Neuronal stem cell (in vitro differentiated cells): ENCODE results near the gene TRIM37.

Experiments
- DNase-seq: peaks from one replicate; pipeline ENCODE4 v3.0.0-alpha.2; 2013; ENCODE audit warnings: low spot score
- H2AFZ ChIP-seq: one replicate; pipeline ENCODE4 v1.6.1; 2013; ENCODE audit warnings: mild to moderate bottlenecking, low read length, inconsistent platforms
- H2AK5ac ChIP-seq: 2 replicates; pipeline ENCODE4 v1.6.1; 2013; ENCODE audit warnings: low read depth, mild to moderate bottlenecking, inconsistent platforms, low read length, moderate library complexity, mixed read lengths
- H2BK120ac ChIP-seq: 2 replicates; pipeline ENCODE4 v1.6.1; 2013; ENCODE audit warnings: low read depth, mild to moderate bottlenecking, inconsistent platforms, low read length, moderate library complexity, mixed read lengths
- H2BK12ac ChIP-seq: one replicate; pipeline ENCODE4 v1.6.1; 2013; ENCODE audit warnings: low read length, inconsistent platforms
- H2BK15ac ChIP-seq: 2 replicates; pipeline ENCODE4 v1.6.1; 2013; ENCODE audit warnings: mild to moderate bottlenecking, low read length, inconsistent platforms, mixed read lengths
- H2BK5ac ChIP-seq: one replicate; pipeline ENCODE4 v1.6.1; 2013; ENCODE audit warnings: inconsistent platforms, mild to moderate bottlenecking, low read length, moderate library complexity
- H3K14ac ChIP-seq: one replicate; pipeline ENCODE4 v1.6.1; 2013; ENCODE audit warnings: low read length, inconsistent platforms
- H3K18ac ChIP-seq: 2 replicates; pipeline ENCODE4 v1.6.1; 2013; ENCODE audit warnings: low read length, inconsistent platforms
- H3K23ac ChIP-seq: 2 replicates; pipeline ENCODE4 v1.6.1; 2013; ENCODE audit warnings: low read depth, mild to moderate bottlenecking, mixed read lengths, low read length, inconsistent platforms; ENCODE audit not compliant: poor library complexity
- H3K27ac ChIP-seq: replicated peaks from 3 replicates; pipeline ENCODE4 v1.5.1; 2013; ENCODE audit warnings: low read length, inconsistent platforms
- H3K27me3 ChIP-seq, 3 experiments: 2 replicates each; pipeline ENCODE4 v1.6.1; 2013; ENCODE audit warnings: low read length in 3 of 3, mild to moderate bottlenecking in 2 of 3, inconsistent platforms in 1 of 3, low read depth in 1 of 3, mixed read lengths in 1 of 3, moderate library complexity in 1 of 3; ENCODE audit not compliant: control insufficient read depth in 3 of 3, insufficient read depth in 3 of 3
- H3K36me3 ChIP-seq, 2 donors: replicated peaks in 1 of 2; 2 replicates each; pipeline ENCODE4 v1.6.1; 2013; ENCODE audit warnings: low read length in 2 of 2; ENCODE audit not compliant: control insufficient read depth in 2 of 2, insufficient read depth in 2 of 2
- H3K4ac ChIP-seq: 2 replicates; pipeline ENCODE4 v1.6.1; 2013; ENCODE audit warnings: inconsistent platforms, mild to moderate bottlenecking, low read length, moderate library complexity
- H3K4me1 ChIP-seq, 2 donors: 1 replicate in 1 of 2; 2 replicates in 1 of 2; pipeline ENCODE4 v1.6.1; 2013; ENCODE audit warnings: low read length in 2 of 2, low read depth in 1 of 2; ENCODE audit not compliant: control insufficient read depth in 2 of 2, insufficient read depth in 1 of 2
- H3K4me2 ChIP-seq: one replicate; pipeline ENCODE4 v1.6.1; 2013; ENCODE audit warnings: mild to moderate bottlenecking, low read length, inconsistent platforms; ENCODE audit not compliant: insufficient read depth, poor library complexity, severe bottlenecking
- H3K4me3 ChIP-seq, 2 donors: 2 replicates each; pipeline ENCODE4 v1.5.1; 2013; ENCODE audit warnings: low read length in 2 of 2, mild to moderate bottlenecking in 2 of 2, inconsistent platforms in 1 of 2, moderate library complexity in 1 of 2
- H3K79me1 ChIP-seq: one replicate; pipeline ENCODE4 v1.6.1; 2013; ENCODE audit warnings: low read depth, mild to moderate bottlenecking, inconsistent platforms, low read length, moderate library complexity
- H3K9ac ChIP-seq: one replicate; pipeline ENCODE4 v1.6.1; 2013; ENCODE audit warnings: mild to moderate bottlenecking, low read depth, low read length, inconsistent platforms; ENCODE audit not compliant: poor library complexity
- H3K9me3 ChIP-seq, 2 donors: replicated peaks in 1 of 2; 2 replicates each; pipeline versions ENCODE3 to v1.6.1; 2013; ENCODE audit warnings: low read length in 2 of 2, mild to moderate bottlenecking in 2 of 2, inconsistent platforms in 1 of 2, low read depth in 1 of 2, mixed read lengths in 1 of 2, moderate library complexity in 1 of 2; ENCODE audit not compliant: control insufficient read depth in 2 of 2, insufficient read depth in 1 of 2
- H4K8ac ChIP-seq: one replicate; pipeline ENCODE4 v1.6.1; 2013; ENCODE audit warnings: low read depth, mild to moderate bottlenecking, inconsistent platforms, low read length, moderate library complexity
- H4K91ac ChIP-seq: one replicate; pipeline ENCODE4 v1.6.1; 2013; ENCODE audit warnings: low read length, low read depth, mild to moderate bottlenecking, inconsistent platforms; ENCODE audit not compliant: poor library complexity
- WGBS, 2 donors: extraction: QIAGEN DNeasy Blood & Tissue Kit; methylation state at CpG; one replicate each; pipeline ENCODE4 v1.1.7; 2013; ENCODE audit warnings: missing lambda C conversion rate in 2 of 2, mixed read lengths in 1 of 2; ENCODE audit not compliant: insufficient read length in 2 of 2, insufficient replicate concordance in 1 of 2; ENCODE audit errors: extremely low coverage in 2 of 2; 5-methylcytosine and 5-hydroxymethylcytosine counted together

TRIM37 gene

GRCh38 chr17:59030811-59031210 lies 75.9 kb downstream of the TRIM37 start:
- H3K27ac ChIP-seq = no peak overlapping the region
- H3K4ac ChIP-seq = no peak overlapping the region
- H3K79me1 ChIP-seq = no peaks in the 10 kb centered on the region
- H3K4me1 ChIP-seq = peaks cover 2 to 4% of the 10 kb centered on the region in 2 donors
- no peak overlapping the region for H3K23ac ChIP-seq
- no CpG with 5 or more reads among the region's 1 CpG for WGBS, 2 donors
- H3K9ac ChIP-seq = no peak overlapping the region
- no peak overlapping the region for H2AFZ ChIP-seq
- no peaks in the 10 kb centered on the region for H3K9me3 ChIP-seq
- H2BK12ac ChIP-seq = no peak overlapping the region
- peaks cover 8 to 53% of the 10 kb centered on the region in 2 donors for H3K36me3 ChIP-seq
- H3K4me3 ChIP-seq = no peak overlapping the region
- no peaks in the 10 kb centered on the region for H3K27me3 ChIP-seq
- no peak overlapping the region for H3K14ac ChIP-seq
- no peak overlapping the region for H2BK5ac ChIP-seq
- no peak overlapping the region for H2BK120ac ChIP-seq
- H4K91ac ChIP-seq = no peak overlapping the region
- no peak overlapping the region for H2BK15ac ChIP-seq
- no peak for DNase-seq
- H3K4me2 ChIP-seq = no peak overlapping the region
- H3K18ac ChIP-seq = no peak overlapping the region
- no peak overlapping the region for H4K8ac ChIP-seq
- no peak overlapping the region for H2AK5ac ChIP-seq

DNA sequence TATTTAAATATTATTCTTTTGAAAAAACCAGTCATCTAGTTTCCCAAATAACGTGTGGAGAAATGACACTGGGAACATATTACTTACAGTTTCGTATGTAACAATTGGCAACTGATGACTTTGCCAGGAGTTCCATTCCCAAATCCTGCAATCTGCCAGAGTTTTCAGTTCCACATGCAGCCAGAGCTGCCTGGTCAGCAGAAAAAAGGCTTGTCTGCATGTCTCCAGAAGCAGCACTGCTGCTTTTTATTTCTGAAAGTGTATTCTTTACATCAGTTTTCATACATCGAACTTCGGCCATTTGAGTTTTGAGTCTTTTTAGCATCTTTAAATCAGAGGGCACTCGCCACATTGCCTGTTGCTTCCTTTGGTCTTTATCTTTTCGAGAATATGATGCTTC lies 78.4 kb downstream of the TRIM37 start:
- Histone ChIP-seq H3K4me1 (peaks cover 2 to 4% of the 10 kb centered on the region in 2 donors), H3K27ac (no peak overlapping the region), H4K91ac (no peak overlapping the region), H3K79me1 (no peaks in the 10 kb centered on the region), H2BK15ac (no peak overlapping the region), H3K18ac (no peak overlapping the region), H2BK12ac (no peak overlapping the region), H3K9me3 (no peaks in the 10 kb centered on the region), H2AFZ (no peak overlapping the region), H3K23ac (no peak overlapping the region), H3K27me3 (no peaks in the 10 kb centered on the region), H3K36me3 (peaks cover 8 to 51% of the 10 kb centered on the region in 2 donors), H3K4me3 (no peak overlapping the region), H3K14ac (no peak overlapping the region), H4K8ac (no peak overlapping the region), H2BK5ac (no peak overlapping the region), H3K4ac (no peak overlapping the region), H2AK5ac (no peak overlapping the region), H3K4me2 (no peak overlapping the region), H2BK120ac (no peak overlapping the region), H3K9ac (no peak overlapping the region)
- no peak for DNase-seq
- WGBS, 2 donors = no CpG with 5 or more reads among the region's 6 CpGs

- Histone ChIP-seq H2AK5ac (no peak overlapping the region), H3K4ac (no peak overlapping the region), H3K27ac (no peak overlapping the region), H2BK15ac (no peak overlapping the region), H3K9ac (no peak overlapping the region), H3K18ac (no peak overlapping the region), H4K91ac (no peak overlapping the region), H3K14ac (no peak overlapping the region), H3K4me1 (peaks cover 2 to 4% of the 10 kb centered on the region in 2 donors), H2BK12ac (no peak overlapping the region), H3K79me1 (no peaks in the 10 kb centered on the region), H2BK120ac (no peak overlapping the region), H2BK5ac (no peak overlapping the region), H4K8ac (no peak overlapping the region), H3K4me3 (no peak overlapping the region), H2AFZ (no peak overlapping the region), H3K9me3 (no peaks in the 10 kb centered on the region), H3K4me2 (no peak overlapping the region), H3K27me3 (no peaks in the 10 kb centered on the region), H3K36me3 (peaks cover 8 to 47% of the 10 kb centered on the region in 2 donors), H3K23ac (no peak overlapping the region)
- no peak for DNase-seq
- no CpG with 5 or more reads among the region's 4 CpGs for WGBS, 2 donors
Measured at GRCh38 chr17:59027750-59028149, 78.9 kb downstream of the TRIM37 start.

DNA sequence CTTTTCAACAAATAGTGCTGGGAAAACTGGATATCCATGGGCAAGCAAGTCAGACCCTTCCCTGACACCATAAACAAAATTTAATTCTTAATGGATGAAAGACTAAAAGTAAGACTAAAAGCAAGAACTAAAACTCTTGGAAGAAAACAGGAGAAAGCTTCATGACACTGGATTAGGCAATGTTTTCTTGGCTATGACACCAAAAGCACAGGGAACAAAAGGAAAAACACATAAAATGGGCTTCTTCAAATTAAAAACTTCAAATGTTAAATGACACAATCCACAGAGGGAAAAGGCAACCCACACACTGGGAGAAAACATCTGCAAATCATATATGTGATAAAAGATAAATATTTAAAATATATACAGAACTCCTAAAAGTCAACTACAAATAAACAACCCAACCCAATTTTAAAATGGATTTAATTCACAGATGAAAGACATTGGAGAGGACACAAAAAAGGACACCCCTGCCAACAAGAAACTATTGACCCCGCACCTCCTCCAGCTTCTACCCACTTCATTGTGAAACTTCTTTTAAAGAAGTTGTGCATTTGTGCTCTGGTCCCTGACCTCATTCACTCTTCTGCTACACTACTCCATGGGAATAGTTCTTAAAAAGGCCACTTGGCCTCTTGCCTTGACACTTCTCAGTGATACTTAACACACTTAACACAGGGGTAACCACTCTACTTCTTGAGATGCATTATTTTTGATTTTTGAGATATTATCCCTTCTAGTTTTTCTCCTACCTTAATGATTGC lies 80.3 kb downstream of the TRIM37 start:
- Histone ChIP-seq H3K23ac (no peak overlapping the region), H2AK5ac (no peak overlapping the region), H4K8ac (no peak overlapping the region), H3K27me3 (no peaks in the 10 kb centered on the region), H4K91ac (no peak overlapping the region), H3K4ac (no peak overlapping the region), H3K9ac (no peak overlapping the region), H3K4me2 (no peak overlapping the region), H2BK15ac (no peak overlapping the region), H2BK120ac (no peak overlapping the region), H3K14ac (no peak overlapping the region), H3K79me1 (no peaks in the 10 kb centered on the region), H3K4me3 (no peak overlapping the region), H3K4me1 (peaks cover 2 to 4% of the 10 kb centered on the region in 2 donors), H3K9me3 (no peaks in the 10 kb centered on the region), H3K36me3 (peaks cover 8 to 41% of the 10 kb centered on the region in 2 donors), H2BK5ac (no peak overlapping the region), H3K27ac (no peak overlapping the region), H2AFZ (no peak overlapping the region), H2BK12ac (no peak overlapping the region), H3K18ac (no peak overlapping the region)
- no CpG with 5 or more reads among the region's 1 CpG for WGBS, 2 donors
- no peak for DNase-seq
